KG1 (cell line): ENCODE results near the gene PPHLN1.
A peak's percentile ranks its signal among the peaks of the same experiment; 100 is the strongest.

Experiments used
- DNase-seq: peaks from one replicate; lab custom pipeline; 2025; lab: John Stamatoyannopoulos, UW

The PPHLN1 gene

GRCh38 chr12:42325653-42326474 lies at the start of gene PPHLN1, which contains the start of gene ZCRB1:
PPHLN1 (plus strand) TSS chr12:42326167; CDS start chr12:42335903, 9,736 bp downstream.
ZCRB1 (minus strand) TSS chr12:42326094; CDS start chr12:42324102, 1,992 bp downstream.
- DNase-seq = peak; percentile 69

GRCh38 chr12:42277396-42278127 lies 48.4 kb upstream of the PPHLN1 start:
- no peak for DNase-seq

DNA sequence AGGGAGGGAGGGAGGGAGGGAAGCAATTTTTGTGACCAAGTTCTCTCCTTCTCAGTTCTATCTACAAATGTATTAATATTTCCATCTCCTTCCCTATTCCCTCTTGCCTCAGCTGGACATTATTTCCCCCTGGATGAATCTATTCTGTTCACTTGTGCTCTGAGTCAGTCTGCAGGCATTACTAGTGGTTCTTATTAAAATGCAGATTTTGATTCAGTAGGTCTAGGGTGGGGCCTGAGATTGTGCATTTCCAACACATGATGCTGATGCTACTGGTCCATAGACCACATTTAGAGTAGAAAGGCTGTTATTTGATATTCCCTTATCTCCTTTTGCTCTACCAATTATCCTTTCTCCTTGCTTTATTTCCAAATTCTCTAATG lies 47.8 kb upstream of the PPHLN1 start:
- no peak for DNase-seq

GRCh38 chr12:42281278-42281677 lies 44.7 kb upstream of the PPHLN1 start:
- no peak for DNase-seq

DNA sequence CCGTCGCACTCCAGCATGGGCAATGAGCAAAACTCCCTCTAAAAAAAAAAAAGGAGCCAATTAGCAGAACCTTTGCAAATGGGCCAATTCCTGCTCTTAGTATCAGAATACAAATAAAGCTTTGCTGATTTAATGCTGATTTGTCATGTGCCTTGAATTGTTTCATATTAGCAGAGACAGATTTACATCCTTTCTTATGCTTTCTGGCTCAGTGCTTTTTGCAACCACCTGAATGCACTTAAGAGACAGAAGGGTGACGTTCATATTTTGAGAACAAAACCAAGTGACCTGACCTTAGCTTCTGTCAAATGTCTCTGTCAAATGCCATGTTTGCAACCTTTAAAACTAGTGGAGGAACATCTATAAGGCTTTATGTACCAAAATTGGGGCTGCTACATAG lies 44.1 kb upstream of the PPHLN1 start:
- DNase-seq = no peak

DNA sequence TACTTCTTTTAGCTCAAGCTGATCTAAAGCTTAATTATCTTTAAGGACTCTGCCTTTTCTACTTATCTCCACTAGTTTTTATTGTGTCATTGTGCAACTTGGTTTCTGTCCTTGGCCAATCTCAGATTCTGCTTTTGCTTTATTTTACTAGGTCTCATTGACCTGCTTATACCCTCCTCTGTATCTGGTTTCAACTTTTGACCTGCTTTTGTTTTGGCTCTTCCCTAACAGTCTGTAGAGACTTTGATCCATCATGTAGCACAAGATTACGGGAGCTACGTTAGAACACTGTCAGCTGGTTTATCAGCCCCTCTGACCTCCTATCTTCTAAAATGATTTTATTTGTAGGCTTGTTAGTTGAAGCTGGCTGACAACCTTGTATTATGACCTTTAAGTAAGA lies 43.7 kb upstream of the PPHLN1 start:
- no peak for DNase-seq

DNA sequence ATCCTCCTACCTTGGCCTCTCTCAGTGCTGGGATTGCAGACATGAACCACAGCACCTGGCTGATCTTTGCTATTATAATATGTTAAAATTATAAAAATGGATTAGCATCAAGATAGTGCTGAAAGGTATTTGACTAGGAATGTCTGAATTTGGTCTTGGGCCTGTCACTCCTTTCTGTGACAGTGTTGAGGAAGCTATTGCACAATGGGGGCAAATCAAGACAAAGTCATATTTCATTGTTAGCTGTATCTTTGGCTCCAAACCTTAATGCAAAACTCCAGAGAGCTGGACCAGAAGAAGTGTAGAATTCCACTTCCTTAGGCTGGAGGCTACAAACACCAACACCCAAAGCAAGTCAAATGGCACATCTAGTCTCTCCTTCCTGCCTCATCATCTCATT lies 42.2 kb upstream of the PPHLN1 start:
- DNase-seq = no peak

DNA sequence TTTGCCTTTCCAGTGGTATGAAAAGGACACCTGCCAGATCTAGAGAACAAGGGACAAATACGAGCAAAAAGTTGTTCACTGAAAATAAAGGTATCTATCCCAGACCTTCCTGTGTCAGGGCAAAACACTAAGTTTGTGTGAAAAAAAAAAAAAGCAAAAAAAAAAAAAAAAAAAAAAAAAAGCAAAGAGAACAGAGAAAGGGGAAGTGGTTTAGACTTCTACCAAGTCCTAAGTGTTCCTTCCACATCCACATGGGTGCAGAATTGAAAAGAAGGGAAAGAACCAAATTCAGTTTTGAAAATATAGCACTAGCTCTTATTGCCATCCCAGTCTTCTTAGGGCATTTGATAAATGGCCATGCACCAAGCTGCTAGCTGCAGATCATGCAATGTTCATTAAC lies 41.8 kb upstream of the PPHLN1 start:
- no peak for DNase-seq

DNA sequence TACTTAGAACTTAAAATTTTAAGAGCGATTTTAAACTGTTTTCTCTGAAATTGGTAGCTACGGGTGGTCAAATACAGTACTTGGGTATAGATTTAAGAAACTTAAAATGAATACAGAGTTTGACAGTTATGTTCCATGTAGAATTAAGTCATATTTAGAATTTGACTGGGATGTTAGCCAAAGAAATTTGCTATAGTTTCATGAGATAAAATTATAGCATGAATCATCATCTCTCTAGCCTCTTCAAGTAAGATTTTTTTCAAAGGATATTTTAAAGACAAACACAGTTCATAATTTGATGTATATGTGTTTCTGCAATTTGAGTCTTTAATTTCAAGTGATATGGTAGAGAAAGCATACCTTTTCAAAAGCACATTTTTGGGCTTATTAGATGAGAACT lies 41.1 kb upstream of the PPHLN1 start:
- no peak for DNase-seq

GRCh38 chr12:42285431-42285830 lies 40.5 kb upstream of the PPHLN1 start:
- no peak for DNase-seq

GRCh38 chr12:42286741-42287140 lies 39.2 kb upstream of the PPHLN1 start:
- no peak for DNase-seq

- DNase-seq = no peak
Observed at GRCh38 chr12:42288544-42288943, 37.4 kb upstream of the PPHLN1 start.

GRCh38 chr12:42291680-42292079 lies 34.3 kb upstream of the PPHLN1 start:
- DNase-seq = no peak

DNA sequence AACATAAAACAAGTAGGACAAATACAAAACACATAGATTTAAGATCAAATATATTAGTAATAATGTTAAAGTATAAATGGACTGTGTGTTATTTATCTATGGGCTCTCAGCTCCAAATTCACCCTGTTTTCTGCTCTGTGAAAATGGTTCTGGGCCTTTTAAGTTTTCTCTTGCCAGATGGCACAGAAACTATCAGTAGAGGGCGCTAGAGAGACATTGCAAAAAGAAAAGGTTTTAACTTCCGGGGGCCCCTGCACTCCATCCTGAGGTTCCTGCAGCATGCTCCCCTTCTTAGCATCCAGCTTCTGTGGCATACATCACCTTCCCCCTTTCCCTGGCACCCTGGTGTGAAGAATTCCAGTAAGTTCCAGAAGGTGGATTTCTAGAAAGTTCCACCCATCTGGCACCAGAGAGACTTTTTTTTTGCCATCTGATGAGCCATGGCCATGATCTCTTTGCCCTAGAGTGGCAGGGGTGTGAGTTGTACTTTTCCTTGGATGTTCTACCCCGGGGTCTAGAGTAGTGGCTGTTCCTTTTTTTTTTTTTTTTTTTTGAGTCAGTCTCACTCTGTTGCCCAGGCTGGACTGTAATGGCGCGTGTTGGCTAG lies 29.4 kb upstream of the PPHLN1 start:
- no peak for DNase-seq

- no peak for DNase-seq
Observed at GRCh38 chr12:42298887-42299286, 27.1 kb upstream of the PPHLN1 start.

GRCh38 chr12:42299392-42300308 lies 26.3 kb upstream of the PPHLN1 start:
- no peak for DNase-seq

- DNase-seq = no peak
Observed at GRCh38 chr12:42306297-42306696, 19.7 kb upstream of the PPHLN1 start.

- no peak for DNase-seq
Observed at GRCh38 chr12:42308390-42308789, 17.6 kb upstream of the PPHLN1 start.

DNA sequence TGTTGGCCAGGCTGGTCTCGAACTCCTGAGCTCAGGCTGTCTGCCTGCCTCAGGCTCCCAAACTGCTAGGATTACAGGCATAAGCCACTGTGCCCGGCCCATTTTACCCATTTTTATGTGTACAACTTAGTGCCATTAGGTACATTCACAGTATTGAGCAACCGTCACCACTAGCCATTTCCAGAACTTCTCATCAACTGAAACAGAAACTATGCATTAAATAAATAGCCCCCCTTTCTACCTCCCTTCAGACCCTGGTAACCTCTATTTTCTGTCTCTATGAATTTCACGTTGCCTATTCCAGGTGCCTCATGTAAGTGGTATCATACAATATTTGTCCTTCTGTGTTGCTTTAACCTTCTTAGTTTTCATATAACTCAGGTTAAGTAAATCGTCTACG lies 16.0 kb upstream of the PPHLN1 start:
- DNase-seq = no peak

DNA sequence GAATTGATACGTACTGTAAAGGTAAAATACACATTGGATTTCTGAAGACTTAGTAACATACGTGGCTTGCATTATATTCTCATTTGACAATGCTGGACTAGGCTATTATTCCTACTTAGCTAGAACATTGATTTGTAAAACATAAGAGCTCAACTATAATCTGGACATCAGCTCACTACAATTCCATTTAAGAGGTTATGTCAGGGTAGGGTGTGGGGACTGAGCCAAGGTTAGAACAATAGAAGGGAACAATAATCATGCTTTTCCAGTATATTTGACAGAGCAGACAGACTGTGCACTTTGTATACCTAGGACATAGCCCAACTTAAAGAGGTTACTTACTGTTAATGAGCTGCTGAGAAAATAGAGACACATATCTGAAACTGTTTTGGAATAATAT lies 10.9 kb upstream of the PPHLN1 start:
- no peak for DNase-seq

GRCh38 chr12:42320796-42321195 lies 5.2 kb upstream of the PPHLN1 start:
- no peak for DNase-seq

DNA sequence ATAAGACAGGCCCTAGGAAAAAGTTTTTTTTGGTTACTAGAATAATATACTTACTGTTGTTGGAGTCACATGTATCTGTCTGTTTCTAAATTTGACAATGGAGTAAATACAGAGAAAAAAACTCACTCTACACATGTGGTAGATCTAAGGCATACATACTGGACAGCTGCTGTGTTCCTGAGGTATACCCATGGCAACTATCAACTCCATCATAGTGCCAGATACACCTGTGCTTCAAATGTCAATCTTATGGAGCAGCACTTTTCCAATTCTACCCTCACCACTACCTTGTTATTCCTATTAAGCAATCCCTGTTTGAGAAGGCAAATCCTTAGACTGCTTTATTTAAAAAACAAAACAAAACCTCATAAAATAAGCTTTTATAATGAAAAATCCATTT lies 3.4 kb upstream of the PPHLN1 start:
- no peak for DNase-seq
